Measurements from ENCODE around the gene SELENOO. TPM values are rescaled to one million over a fixed set of nuclear protein-coding genes. Genes with fewer than 3 reads are reported as not detected.

Gene SELENOO
- total and polyA plus RNA-seq, 2 of the 13 experiments (the other 11 are each of a cell fraction or from before 2014, with no cell fraction given) = 14.4 to 19.0 TPM

- TF ChIP-seq ARNT (IDR thresholded peaks at IDR 0.05) (no peak), ZNF263 (CRISPR knock-in tag; IDR thresholded peaks at IDR 0.05) (no peak), POLR2AphosphoS2 (IDR thresholded peaks at IDR 0.05; ENCODE audit: low read depth, low read length) (no peak), KLF16 (CRISPR knock-in tag; IDR thresholded peaks at IDR 0.05) (peak in 1 of 2 experiments; percentile 95; a peak in 2 of 4 replicates), JUNB (CRISPR knock-in tag; IDR thresholded peaks at IDR 0.05; ENCODE audit: borderline replicate concordance) (no peak), FOXA3 (CRISPR knock-in tag; IDR thresholded peaks at IDR 0.05) (peak; percentile 53), DMAP1 (CRISPR knock-in tag; IDR thresholded peaks at IDR 0.05) (peak; percentile 88), ZFY (CRISPR knock-in tag; IDR thresholded peaks at IDR 0.05) (peak; percentile 98), ZNF558 (CRISPR knock-in tag; IDR thresholded peaks at IDR 0.05; ENCODE audit: borderline replicate concordance) (no peak), MEIS1 (CRISPR knock-in tag; IDR thresholded peaks at IDR 0.05; ENCODE audit: borderline replicate concordance) (no peak; the same call in none of the 2 replicates), TP53 (CRISPR knock-in tag; conservative IDR thresholded peaks at IDR 0.05) (no peak), SIX4 (CRISPR knock-in tag; IDR thresholded peaks at IDR 0.05) (peak; percentile 73), NRL (CRISPR knock-in tag; IDR thresholded peaks at IDR 0.05; ENCODE audit: borderline replicate concordance) (no peak), ZNF3 (CRISPR knock-in tag; IDR thresholded peaks at IDR 0.05) (no peak), ZNF124 (CRISPR knock-in tag; IDR thresholded peaks at IDR 0.05) (0 out of 2 replicates have a peak, but pooled peaks have one; percentile 71), ZNF776 (CRISPR knock-in tag; IDR thresholded peaks at IDR 0.05) (peak; percentile 36; the same call in 1 of the 2 replicates), GABPB1 (CRISPR knock-in tag; IDR thresholded peaks at IDR 0.05) (peak; percentile 98), ISX (CRISPR knock-in tag; conservative IDR thresholded peaks at IDR 0.05) (no peak), ZNF850 (CRISPR knock-in tag; conservative IDR thresholded peaks at IDR 0.05) (no peak), FOXK1 (CRISPR knock-in tag; IDR thresholded peaks at IDR 0.05; ENCODE audit: borderline replicate concordance, low read depth) (peak; percentile 96; the same call in 1 of the 2 replicates), ZNF891 (CRISPR knock-in tag; IDR thresholded peaks at IDR 0.05) (peak; percentile 69; the same call in 1 of the 2 replicates), ZNF839 (CRISPR knock-in tag; IDR thresholded peaks at IDR 0.05; ENCODE audit: borderline replicate concordance) (0 out of 2 replicates have a peak, but pooled peaks have one; percentile 59), RBFOX2 (IDR thresholded peaks at IDR 0.05; ENCODE audit: low read depth, low read length) (peak; percentile 97), GABPA (IDR thresholded peaks at IDR 0.05; ENCODE audit: low read depth, low read length) (peak; percentile 99), GABPA (CRISPR knock-in tag; IDR thresholded peaks at IDR 0.05; ENCODE audit: low read depth) (peak; percentile 98), MAFG (CRISPR knock-in tag; IDR thresholded peaks at IDR 0.05) (no peak), U2AF1 (optimal IDR thresholded peaks at IDR 0.05; ENCODE audit: low read depth, low read length) (no peak), PITX1 (CRISPR knock-in tag; IDR thresholded peaks at IDR 0.05) (peak; percentile 55; the same call in 1 of the 2 replicates), ZBTB3 (CRISPR knock-in tag; IDR thresholded peaks at IDR 0.05; ENCODE audit: borderline replicate concordance, low read depth) (0 out of 2 replicates have a peak, but pooled peaks have one; percentile 62), ZNF570 (CRISPR knock-in tag; IDR thresholded peaks at IDR 0.05; ENCODE audit: borderline replicate concordance) (0 out of 2 replicates have a peak, but pooled peaks have one; percentile 50)
- TF ChIP-seq, protein P1, sequence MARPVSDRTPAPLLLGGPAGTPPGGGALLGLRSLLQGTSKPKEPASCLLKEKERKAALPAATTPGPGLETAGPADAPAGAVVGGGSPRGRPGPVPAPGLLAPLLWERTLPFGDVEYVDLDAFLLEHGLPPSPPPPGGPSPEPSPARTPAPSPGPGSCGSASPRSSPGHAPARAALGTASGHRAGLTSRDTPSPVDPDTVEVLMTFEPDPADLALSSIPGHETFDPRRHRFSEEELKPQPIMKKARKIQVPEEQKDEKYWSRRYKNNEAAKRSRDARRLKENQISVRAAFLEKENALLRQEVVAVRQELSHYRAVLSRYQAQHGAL (CRISPR knock-in tag; IDR thresholded peaks at IDR 0.05; ENCODE audit: not compliant biosample characterization) = peak; percentile 64
- TF ChIP-seq, protein P2, sequence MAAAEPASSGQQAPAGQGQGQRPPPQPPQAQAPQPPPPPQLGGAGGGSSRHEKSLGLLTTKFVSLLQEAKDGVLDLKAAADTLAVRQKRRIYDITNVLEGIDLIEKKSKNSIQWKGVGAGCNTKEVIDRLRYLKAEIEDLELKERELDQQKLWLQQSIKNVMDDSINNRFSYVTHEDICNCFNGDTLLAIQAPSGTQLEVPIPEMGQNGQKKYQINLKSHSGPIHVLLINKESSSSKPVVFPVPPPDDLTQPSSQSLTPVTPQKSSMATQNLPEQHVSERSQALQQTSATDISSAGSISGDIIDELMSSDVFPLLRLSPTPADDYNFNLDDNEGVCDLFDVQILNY (CRISPR knock-in tag; conservative IDR thresholded peaks at IDR 0.05) = no peak
Measured at GRCh38 chr22:50244420-50245213, 43.8 kb downstream of the SELENOO start, which contains the start of gene TUBGCP6 (continued).

All from HepG2 (cell line).